SH-SY5Y (cell line): ENCODE measurements around the gene EDA.

Source experiments
- GATA2 ChIP-seq: IDR thresholded peaks from 2 replicates; pipeline ENCODE4 v1.6.1; 2011; ENCODE audit warnings: mild to moderate bottlenecking, low read depth, low read length
- GATA3 ChIP-seq: IDR thresholded peaks from 2 replicates; pipeline ENCODE4 v1.6.1; 2011; ENCODE audit warnings: low read depth, mild to moderate bottlenecking, low read length, moderate library complexity

- TF ChIP-seq GATA2, result no peak
- TF ChIP-seq GATA3, result no peak
Observed at GRCh38 chrX:69932323-69932722, 316.4 kb downstream of the EDA start.
